ENCODE measurements around the gene STRN.
"Not testable (repeated sequence)": the region's sequence is repeated elsewhere in the genome, so short reads cannot be mapped to it uniquely, and the experiment has no call there.

Gene STRN

DNA sequence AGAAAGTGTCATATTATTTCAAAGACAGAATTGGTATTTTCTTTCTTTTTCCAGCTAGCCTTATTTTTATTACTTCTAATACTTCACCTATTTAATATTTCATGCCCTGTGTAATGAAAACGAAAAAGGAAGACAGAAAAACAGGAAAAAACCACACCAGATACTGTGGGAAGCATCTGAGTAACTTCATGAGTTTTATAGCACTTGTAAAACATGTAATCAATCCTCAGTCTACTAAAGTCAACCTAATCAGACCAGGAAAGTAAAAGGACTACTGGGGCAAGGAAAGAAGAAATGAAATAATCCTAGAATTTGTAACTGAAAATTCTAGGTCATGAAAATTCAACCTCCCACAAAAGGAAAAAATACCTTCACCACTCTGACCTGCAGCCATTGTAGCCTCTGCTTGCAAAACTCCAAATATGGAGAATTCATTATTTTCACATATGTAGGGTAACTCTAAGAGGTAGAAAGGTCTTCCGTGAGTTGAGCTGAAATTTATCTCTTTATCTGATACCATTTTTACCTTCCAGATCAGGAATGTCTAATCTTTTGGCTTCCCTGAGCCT lies 34.7 kb upstream of the STRN start:
- Histone ChIP-seq H3K79me2 (ENCODE audit: insufficient read depth, low read depth) (no peaks in the 10 kb centered on the region), H4K20me1 (ENCODE audit: insufficient read depth) (no peaks in the 10 kb centered on the region; the same call in 1 of the 2 replicates), H3K9ac (no peak overlapping the region), H2AFZ (ENCODE audit: low read depth) (no peak overlapping the region), H3K4me1 (ENCODE audit: low read depth, poor library complexity, severe bottlenecking) (peaks cover 13% of the 10 kb centered on the region), H3K27ac (no peak overlapping the region), H3K4me3 (IDR thresholded peaks at IDR 0.05; ENCODE audit: insufficient read depth, low read depth, low read length) (no peak overlapping the region), H3K36me3 (ENCODE audit: insufficient read depth) (peaks cover 3% of the 10 kb centered on the region; the same call in 1 of the 2 replicates), H3K4me2 (no peak overlapping the region), H3K27me3 (ENCODE audit: insufficient read depth, low read depth) (no peaks in the 10 kb centered on the region)
- TF ChIP-seq, protein P1, sequence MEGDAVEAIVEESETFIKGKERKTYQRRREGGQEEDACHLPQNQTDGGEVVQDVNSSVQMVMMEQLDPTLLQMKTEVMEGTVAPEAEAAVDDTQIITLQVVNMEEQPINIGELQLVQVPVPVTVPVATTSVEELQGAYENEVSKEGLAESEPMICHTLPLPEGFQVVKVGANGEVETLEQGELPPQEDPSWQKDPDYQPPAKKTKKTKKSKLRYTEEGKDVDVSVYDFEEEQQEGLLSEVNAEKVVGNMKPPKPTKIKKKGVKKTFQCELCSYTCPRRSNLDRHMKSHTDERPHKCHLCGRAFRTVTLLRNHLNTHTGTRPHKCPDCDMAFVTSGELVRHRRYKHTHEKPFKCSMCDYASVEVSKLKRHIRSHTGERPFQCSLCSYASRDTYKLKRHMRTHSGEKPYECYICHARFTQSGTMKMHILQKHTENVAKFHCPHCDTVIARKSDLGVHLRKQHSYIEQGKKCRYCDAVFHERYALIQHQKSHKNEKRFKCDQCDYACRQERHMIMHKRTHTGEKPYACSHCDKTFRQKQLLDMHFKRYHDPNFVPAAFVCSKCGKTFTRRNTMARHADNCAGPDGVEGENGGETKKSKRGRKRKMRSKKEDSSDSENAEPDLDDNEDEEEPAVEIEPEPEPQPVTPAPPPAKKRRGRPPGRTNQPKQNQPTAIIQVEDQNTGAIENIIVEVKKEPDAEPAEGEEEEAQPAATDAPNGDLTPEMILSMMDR (conservative IDR thresholded peaks at IDR 0.05; ENCODE audit: low read depth, low read length) = no peak

DNA sequence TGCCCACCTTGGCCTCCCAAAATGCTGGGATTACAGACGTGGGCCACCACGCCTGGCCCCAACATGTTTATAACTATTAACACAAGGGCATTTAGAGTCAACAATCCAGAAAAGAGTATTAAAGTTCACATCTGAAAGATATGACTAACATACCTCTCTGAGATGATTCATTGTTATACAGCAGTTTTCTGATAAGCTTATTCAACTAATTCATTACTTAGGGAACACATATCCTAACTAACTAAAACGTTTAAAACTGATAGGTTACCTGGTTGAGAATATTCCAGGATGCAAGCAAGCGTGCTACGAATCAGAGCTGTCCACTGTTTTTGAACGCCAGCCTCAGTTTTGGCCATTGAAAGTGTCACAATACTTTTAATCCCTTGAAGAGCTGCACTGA lies 34.0 kb upstream of the STRN start:
- H3K4me3 ChIP-seq (IDR thresholded peaks at IDR 0.05; ENCODE audit: insufficient read depth, low read depth, low read length) = no peak overlapping the region
- no peaks in the 10 kb centered on the region for H3K79me2 ChIP-seq (ENCODE audit: insufficient read depth, low read depth)
- H3K36me3 ChIP-seq (ENCODE audit: insufficient read depth) = peaks cover 3% of the 10 kb centered on the region; the same call in 1 of the 2 replicates
- H3K9ac ChIP-seq = no peak overlapping the region
- H3K27ac ChIP-seq = no peak overlapping the region
- no peak overlapping the region for H3K4me2 ChIP-seq
- no peaks in the 10 kb centered on the region; the same call in 1 of the 2 replicates for H4K20me1 ChIP-seq (ENCODE audit: insufficient read depth)
- H3K4me1 ChIP-seq (ENCODE audit: low read depth, poor library complexity, severe bottlenecking) = peaks cover 5% of the 10 kb centered on the region
- H3K27me3 ChIP-seq (ENCODE audit: insufficient read depth, low read depth) = no peaks in the 10 kb centered on the region
- TF ChIP-seq, protein P1 (conservative IDR thresholded peaks at IDR 0.05; ENCODE audit: low read depth, low read length) = no peak
- no peak overlapping the region for H2AFZ ChIP-seq (ENCODE audit: low read depth)

DNA sequence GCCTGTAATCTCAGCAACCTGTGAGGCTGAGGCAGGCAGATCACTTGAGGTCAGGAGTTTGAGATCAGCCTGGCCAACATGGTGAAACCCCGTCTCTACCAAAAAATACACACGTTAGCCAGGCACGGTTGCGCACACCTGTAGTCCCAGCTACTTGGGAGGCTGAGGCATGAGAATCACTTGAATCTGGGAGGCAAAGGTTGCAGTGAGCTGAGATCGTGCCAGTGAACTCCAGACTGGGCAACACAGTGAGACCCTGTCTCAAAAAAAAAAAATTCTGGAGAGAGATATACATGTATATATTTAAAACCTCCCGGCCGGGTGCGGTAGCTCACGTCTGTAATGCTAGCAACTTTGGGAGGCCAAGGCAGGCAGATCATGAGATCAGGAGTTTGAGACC lies 33.1 kb upstream of the STRN start:
- not testable (repeated sequence) for H3K27me3 ChIP-seq (ENCODE audit: insufficient read depth, low read depth); H3K9ac ChIP-seq; H3K27ac ChIP-seq; H3K4me1 ChIP-seq (ENCODE audit: low read depth, poor library complexity, severe bottlenecking); H2AFZ ChIP-seq (ENCODE audit: low read depth); H3K4me3 ChIP-seq (IDR thresholded peaks at IDR 0.05; ENCODE audit: insufficient read depth, low read depth, low read length); H3K4me2 ChIP-seq; H3K36me3 ChIP-seq (ENCODE audit: insufficient read depth); H4K20me1 ChIP-seq (ENCODE audit: insufficient read depth); H3K79me2 ChIP-seq (ENCODE audit: insufficient read depth, low read depth)

DNA sequence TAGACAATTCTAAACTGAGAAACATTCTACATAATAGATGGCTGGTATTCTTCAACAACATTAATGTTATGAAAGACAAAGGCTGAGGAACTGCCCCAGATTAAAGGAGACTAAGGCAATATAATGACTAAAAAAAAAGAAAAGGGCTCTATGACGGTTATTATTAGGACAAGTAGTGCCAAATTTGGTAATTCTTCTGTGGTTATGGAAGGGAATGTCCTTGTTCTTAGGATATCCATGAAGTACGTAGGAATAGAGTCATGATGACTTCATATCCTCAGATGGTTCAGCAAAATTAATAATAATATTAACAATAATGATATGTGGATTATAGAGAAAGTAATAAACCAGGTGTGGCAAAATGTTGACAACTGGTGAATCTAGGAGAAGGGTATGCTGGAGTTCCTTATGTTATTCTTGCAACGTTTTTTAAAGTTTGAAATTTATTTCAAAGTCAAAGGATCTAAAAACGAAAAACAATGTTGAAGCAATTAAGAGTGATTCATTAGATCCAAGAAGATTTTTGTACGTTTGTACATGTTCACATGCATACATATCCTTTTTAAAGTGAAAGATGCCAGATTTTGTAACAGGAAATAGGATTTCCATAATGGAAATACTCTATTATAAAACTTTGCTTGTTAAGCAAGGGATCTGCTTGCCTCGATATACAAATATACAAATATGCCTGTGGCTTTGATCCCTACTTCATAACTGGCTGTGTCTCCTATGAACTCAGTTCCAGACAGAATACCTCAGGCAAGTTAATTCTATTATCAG lies 27.7 kb upstream of the STRN start:
- Histone ChIP-seq H3K4me3 (IDR thresholded peaks at IDR 0.05; ENCODE audit: insufficient read depth, low read depth, low read length) (no peak overlapping the region), H3K27ac (no peak overlapping the region), H4K20me1 (ENCODE audit: insufficient read depth) (no peaks in the 10 kb centered on the region), H2AFZ (ENCODE audit: low read depth) (no peak overlapping the region), H3K4me2 (no peak overlapping the region), H3K4me1 (ENCODE audit: low read depth, poor library complexity, severe bottlenecking) (no peaks in the 10 kb centered on the region), H3K36me3 (ENCODE audit: insufficient read depth) (no peaks in the 10 kb centered on the region; the same call in 1 of the 2 replicates), H3K9ac (no peak overlapping the region), H3K27me3 (ENCODE audit: insufficient read depth, low read depth) (no peaks in the 10 kb centered on the region), H3K79me2 (ENCODE audit: insufficient read depth, low read depth) (no peaks in the 10 kb centered on the region)
- TF ChIP-seq, protein P1 (conservative IDR thresholded peaks at IDR 0.05; ENCODE audit: low read depth, low read length) = no peak

DNA sequence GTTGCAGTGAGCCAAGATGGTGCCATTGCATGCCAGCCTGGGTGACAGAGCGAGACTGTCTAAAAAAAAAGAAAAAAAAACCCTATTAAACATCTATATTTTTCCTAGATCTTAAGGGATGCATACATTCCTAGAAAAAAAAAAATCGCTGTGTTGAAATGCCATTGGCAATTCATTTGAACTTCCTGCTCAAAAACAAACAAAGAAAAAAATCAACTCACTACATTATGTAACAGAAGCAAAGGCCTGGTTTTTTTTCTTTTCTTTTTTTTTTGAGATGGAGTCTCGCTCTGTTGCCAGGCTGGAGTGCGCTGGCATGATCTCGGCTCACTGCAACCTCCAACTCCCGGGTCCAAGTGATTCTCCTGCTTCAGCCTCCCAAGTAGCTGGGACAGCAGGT lies 21.7 kb upstream of the STRN start:
- Histone ChIP-seq H3K4me3 (IDR thresholded peaks at IDR 0.05; ENCODE audit: insufficient read depth, low read depth, low read length) (no peak overlapping the region), H2AFZ (ENCODE audit: low read depth) (no peak overlapping the region), H3K36me3 (ENCODE audit: insufficient read depth) (no peaks in the 10 kb centered on the region), H3K27ac (no peak overlapping the region), H3K79me2 (ENCODE audit: insufficient read depth, low read depth) (no peaks in the 10 kb centered on the region), H4K20me1 (ENCODE audit: insufficient read depth) (no peaks in the 10 kb centered on the region), H3K4me2 (no peak overlapping the region), H3K9ac (no peak overlapping the region), H3K4me1 (ENCODE audit: low read depth, poor library complexity, severe bottlenecking) (no peaks in the 10 kb centered on the region), H3K27me3 (ENCODE audit: insufficient read depth, low read depth) (no peaks in the 10 kb centered on the region)
- TF ChIP-seq, protein P1 (conservative IDR thresholded peaks at IDR 0.05; ENCODE audit: low read depth, low read length) = no peak

Data from KMS-11 (cell line).